GM19239 (cell line): ENCODE measurements around the gene FBL.
"Not testable (repeated sequence)": the region's sequence is repeated elsewhere in the genome, so short reads cannot be mapped to it uniquely, and the experiment has no call there.

Source experiments
- DNase-seq: peaks from one replicate; pipeline ENCODE4 v3.0.0; 2011; ENCODE audit warnings: low spot score; ENCODE audit not compliant: insufficient read length
- FAIRE-seq: peaks from 2 replicates; lab custom pipeline; 2011; peaks lifted over from hg19 to GRCh38; lab: Jason Lieb, UNC

The FBL gene

GRCh38 chr19:39877982-39878381 is 31.8 kb upstream of the FBL start:
- DNase-seq, FAIRE-seq: not testable (repeated sequence)

- FAIRE-seq, DNase-seq: not testable (repeated sequence)
Observed at GRCh38 chr19:39877488-39877887, 31.3 kb upstream of the FBL start.

- FAIRE-seq, DNase-seq: not testable (repeated sequence)
Observed at GRCh38 chr19:39876486-39876885, 30.3 kb upstream of the FBL start.

- not testable (repeated sequence) for DNase-seq, FAIRE-seq
Observed at GRCh38 chr19:39875401-39875864, 29.3 kb upstream of the FBL start.

- DNase-seq (no peak), FAIRE-seq (no peak)
Observed at GRCh38 chr19:39874404-39874803, 28.2 kb upstream of the FBL start.

GRCh38 chr19:39873385-39873784 is 27.2 kb upstream of the FBL start:
- DNase-seq (no peak), FAIRE-seq (no peak)

- DNase-seq (no peak), FAIRE-seq (no peak)
Observed at GRCh38 chr19:39871886-39872866, 26.0 kb upstream of the FBL start.

- DNase-seq (no peak), FAIRE-seq (no peak)
Observed at GRCh38 chr19:39871362-39871761, 25.2 kb upstream of the FBL start.

GRCh38 chr19:39870171-39870971 is 24.2 kb upstream of the FBL start:
- FAIRE-seq (no peak), DNase-seq (no peak)

- DNase-seq: no peak
- no peak for FAIRE-seq
Observed at GRCh38 chr19:39867952-39868351, 21.8 kb upstream of the FBL start.

- FAIRE-seq (no peak), DNase-seq (no peak)
Observed at GRCh38 chr19:39867133-39867532, 21.0 kb upstream of the FBL start.

- no peak for DNase-seq
- FAIRE-seq: no peak
Observed at GRCh38 chr19:39865953-39866352, 19.8 kb upstream of the FBL start.

GRCh38 chr19:39865186-39865585 is 19.0 kb upstream of the FBL start:
- no peak for DNase-seq
- FAIRE-seq: no peak

GRCh38 chr19:39864118-39864517 is 17.9 kb upstream of the FBL start:
- FAIRE-seq (no peak), DNase-seq (no peak)

- no peak for DNase-seq
- no peak for FAIRE-seq
Observed at GRCh38 chr19:39858541-39858940, 12.4 kb upstream of the FBL start.

GRCh38 chr19:39852882-39853281 is 6.7 kb upstream of the FBL start:
- FAIRE-seq (no peak), DNase-seq (no peak)

GRCh38 chr19:39850892-39851291 is 4.7 kb upstream of the FBL start:
- DNase-seq (no peak), FAIRE-seq (no peak)

- DNase-seq: no peak
- no peak for FAIRE-seq
Observed at GRCh38 chr19:39848392-39848791, 2.2 kb upstream of the FBL start.

- DNase-seq (no peak), FAIRE-seq (no peak)
Observed at GRCh38 chr19:39847525-39847924, 1.3 kb upstream of the FBL start.

GRCh38 chr19:39846678-39847486 is 703 bp upstream of the FBL start:
- no peak for DNase-seq
- FAIRE-seq: no peak
